GM21786 (cell line): ENCODE measurements around the gene FMR1.

Experiments
- ATAC-seq: cut with Tn5 transposase; IDR thresholded peaks from one replicate; pipeline ENCODE4 v1.9.1; 2021; ENCODE audit not compliant: unreplicated experiment

FMR1 gene

GRCh38 chrX:147911192-147912022 is at the start of gene FMR1:
TSS of gene FMR1 (plus strand) at chrX:147911919. CDS start at chrX:147912180, 261 bp downstream.
- ATAC-seq = peak; percentile 82

- peak; percentile 99 for ATAC-seq
Observed at GRCh38 chrX:147875866-147876596, 35.7 kb upstream of the FMR1 start.

DNA sequence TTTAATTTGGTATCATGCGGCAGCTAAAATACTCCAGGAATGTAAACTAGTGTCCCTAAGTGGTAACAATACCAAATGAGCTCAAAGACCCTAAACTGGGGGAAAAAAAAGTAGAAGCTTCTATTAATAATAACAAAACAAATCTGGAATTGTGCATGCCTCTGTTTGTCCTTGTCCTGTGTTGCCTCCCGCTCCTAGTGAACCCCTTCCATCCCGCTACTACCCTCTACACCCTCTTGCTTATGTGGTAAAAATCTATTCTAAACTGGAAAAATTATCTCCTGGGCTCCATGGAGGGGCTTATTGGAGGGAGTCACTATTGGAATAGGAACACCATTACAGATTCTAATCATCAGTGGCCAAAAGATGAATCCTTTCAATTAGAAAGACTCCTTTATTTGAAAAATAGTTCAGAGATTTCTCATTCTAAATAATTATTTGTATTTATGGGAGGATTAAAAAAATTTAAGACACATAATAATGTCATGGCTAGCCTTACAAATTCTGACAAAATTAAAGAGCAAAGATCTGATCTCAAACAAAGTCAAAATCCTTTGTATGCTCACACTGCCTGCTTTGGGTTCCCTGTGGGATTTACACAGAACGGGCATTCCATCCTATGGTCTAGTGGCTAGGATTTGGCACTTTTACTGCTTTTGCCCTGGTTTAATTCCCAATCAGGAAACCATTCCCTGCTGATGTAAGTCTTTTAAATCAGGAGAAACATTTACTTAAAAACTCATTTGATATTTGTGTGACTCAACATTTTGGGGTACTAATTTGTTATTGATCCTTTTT is 34.7 kb upstream of the FMR1 start:
- no peak for ATAC-seq

GRCh38 chrX:147877726-147878125 is 34.0 kb upstream of the FMR1 start:
- ATAC-seq = no peak

GRCh38 chrX:147884958-147885357 is 26.8 kb upstream of the FMR1 start:
- peak; percentile 83 for ATAC-seq

DNA sequence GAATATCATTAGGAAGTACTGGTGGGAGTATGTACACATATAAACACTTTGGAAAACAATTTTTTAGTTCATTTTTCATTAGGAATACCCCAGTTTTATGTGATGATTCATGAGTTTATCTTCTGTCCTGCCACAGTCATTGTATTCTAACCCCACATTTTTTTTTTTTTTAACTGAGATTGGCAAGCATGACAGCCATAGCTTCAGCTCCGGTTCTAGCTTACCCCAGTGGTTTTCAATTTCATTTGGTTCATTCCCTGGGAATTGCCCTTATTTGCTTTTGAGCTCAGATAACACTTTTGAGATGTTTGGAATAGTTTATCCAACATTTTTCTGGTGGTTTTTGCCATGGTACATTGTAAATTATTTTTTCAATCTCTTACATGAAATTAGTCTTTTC is 21.0 kb upstream of the FMR1 start:
- no peak for ATAC-seq

DNA sequence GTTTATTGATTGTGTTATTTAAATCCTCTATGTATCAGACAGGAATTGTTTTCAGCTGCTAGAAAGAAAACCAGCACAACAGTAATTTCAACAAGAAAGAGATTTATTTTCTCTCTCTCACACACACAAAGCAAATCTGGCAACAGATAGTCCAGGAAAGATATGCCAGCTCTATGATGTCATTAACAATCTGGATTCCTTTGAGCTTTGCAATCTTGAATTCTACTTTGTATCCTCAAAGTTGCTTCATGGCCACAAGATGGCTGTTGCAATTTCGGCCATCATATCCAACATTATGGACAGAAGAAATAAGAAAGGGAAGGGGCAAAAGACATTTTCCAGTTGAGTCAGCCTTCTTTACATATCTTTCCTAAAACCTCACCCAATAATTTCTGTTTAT is 19.8 kb upstream of the FMR1 start:
- ATAC-seq = no peak

DNA sequence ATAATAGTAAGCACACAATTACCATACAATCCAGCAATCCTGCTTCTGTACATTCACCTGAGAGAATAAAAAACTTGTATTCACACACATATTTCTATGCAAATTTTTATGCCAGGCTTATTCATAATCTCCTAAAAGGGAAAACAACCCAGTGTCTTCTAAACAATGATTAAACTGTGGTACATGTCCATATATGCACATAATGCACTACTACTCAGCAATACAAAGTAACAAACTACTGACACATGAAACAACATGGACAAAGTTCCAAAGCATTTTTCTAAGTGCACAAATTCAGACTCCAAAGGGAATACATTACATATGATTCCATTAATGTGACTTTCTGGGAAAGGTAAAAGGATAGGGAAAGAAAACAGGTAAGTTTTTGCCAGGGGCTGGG is 18.0 kb upstream of the FMR1 start:
- no peak for ATAC-seq

- no peak for ATAC-seq
Observed at GRCh38 chrX:147894366-147894963, 17.3 kb upstream of the FMR1 start.

- no peak for ATAC-seq
Observed at GRCh38 chrX:147897117-147897516, 14.6 kb upstream of the FMR1 start.

- ATAC-seq = no peak
Observed at GRCh38 chrX:147898951-147899350, 12.8 kb upstream of the FMR1 start.

DNA sequence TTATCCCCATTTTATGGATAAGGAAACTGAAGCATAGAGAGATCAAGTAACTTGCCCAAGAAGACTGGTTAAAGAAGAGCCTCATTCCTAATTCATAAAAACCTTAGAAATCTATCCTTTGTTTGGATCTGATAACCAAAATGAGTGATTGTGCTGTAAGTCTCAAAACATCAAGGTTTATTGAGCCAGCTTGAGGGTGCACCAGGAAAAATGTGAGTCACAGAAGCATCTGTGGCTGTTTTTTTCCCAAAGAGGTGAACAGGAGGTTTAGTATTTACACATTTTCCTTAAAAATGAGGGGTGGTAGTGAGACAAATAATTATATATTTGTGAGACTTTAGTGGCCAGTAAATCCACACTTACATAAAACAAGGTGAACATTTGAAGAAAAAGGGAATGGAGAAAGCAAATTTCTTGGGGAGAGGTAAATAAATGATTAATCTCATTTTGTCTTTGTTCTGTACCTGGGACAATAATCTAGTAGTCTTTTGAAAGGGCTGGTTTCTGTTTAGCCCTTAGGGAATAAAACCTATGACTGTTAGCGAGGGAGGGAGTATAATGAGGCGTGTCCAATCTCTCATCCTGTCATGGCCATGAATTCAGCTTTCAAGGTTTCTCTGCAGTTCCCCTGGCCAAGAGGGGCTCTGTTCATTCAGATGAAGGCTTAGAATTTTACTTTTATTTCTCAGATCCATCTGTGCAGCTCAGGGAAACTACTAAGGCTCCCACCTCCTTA is 12.2 kb upstream of the FMR1 start:
- peak; percentile 96 for ATAC-seq

DNA sequence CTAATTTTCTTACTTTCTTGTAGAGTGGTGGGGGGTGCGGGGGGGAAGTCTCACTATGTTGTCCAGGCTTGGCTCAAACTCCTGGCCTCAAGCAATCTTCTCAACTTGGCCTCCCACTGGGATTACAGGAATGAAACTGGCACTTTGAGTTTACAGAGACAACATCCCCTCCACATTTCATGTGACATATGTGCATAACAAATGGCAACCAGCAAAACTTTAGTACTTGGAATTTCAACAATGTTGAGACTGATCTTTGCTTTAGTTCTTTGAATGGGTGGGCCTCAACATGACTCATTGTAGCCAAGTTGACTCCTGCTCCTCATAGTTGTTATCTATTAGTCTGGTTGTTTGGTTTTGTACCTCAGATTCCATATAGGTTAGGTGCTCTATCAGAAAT is 11.4 kb upstream of the FMR1 start:
- no peak for ATAC-seq

DNA sequence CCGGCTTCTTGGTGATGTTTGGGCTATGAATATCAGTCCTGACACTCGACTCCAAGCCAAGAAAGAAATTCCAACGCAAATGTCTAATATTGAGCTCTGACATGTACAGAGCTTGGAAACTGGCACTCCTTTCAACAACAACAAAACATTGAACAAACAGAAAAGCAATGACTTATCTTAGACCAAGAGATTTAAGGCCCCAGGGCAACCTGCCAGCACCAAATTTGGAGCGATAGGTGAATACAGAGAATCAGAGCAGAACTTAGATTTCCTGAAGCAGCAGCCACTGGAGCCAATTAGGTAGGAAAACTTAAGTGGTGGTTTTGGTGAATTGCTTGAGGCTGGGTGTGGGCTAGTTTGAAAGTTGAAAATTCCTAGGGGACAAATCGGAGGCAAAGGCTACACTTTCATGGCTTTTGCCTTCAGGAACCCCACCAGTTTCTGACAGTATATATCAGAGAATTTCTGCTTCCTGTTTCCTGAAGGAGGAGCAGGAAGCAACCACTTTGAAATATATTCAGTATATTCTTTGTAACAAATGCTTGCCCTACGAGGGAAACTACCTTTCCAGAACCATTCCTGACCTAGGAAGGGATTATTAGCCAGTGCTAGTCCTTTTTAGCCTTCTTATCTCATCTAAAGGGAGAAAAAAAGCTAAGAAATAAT is 10.1 kb upstream of the FMR1 start:
- ATAC-seq = no peak

GRCh38 chrX:147902270-147902669 is 9.4 kb upstream of the FMR1 start:
- no peak for ATAC-seq

- ATAC-seq = no peak
Observed at GRCh38 chrX:147908106-147908505, 3.6 kb upstream of the FMR1 start.

DNA sequence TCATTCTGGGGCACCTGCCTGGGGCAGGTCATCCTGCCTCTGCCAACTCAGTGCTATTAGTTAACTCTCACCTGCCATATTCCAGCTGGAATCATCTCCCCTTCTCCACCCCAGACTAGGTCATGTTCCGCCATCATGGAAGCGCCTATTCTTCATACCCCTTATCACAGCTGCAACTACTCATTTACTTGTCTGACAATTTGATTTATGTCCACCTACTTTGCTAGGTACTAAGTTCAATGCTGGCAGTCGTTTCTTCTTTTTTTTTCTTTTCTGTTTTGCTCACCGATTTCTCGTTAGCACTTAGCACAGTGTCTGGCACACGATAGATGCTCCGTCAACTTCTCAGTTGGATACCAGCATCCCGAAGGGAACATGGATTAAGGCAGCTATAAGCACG is 1.1 kb upstream of the FMR1 start:
- ATAC-seq = no peak

- peak; percentile 28 for ATAC-seq
Observed at GRCh38 chrX:147912093-147912801, 528 bp downstream of the FMR1 start.

DNA sequence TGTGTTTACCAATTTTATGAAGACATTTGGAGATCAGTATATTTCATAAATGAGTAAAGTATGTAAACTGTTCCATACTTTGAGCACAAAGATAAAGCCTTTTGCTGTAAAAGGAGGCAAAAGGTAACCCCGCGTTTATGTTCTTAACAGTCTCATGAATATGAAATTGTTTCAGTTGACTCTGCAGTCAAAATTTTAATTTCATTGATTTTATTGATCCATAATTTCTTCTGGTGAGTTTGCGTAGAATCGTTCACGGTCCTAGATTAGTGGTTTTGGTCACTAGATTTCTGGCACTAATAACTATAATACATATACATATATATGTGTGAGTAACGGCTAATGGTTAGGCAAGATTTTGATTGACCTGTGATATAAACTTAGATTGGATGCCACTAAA is 1.9 kb downstream of the FMR1 start:
- no peak for ATAC-seq
